HEK293T (cell line): ENCODE data around the gene CYP1A2.

Source experiments
- CTCF ChIA-PET: fragments of 350-600 bp; formaldehyde crosslinking; extraction: SDS; loops from one replicate; lab custom pipeline; 2021; ENCODE audit warnings: antibody characterized with exemption, inconsistent platforms; lab: Yijun Ruan, JAX
- POLR2A ChIA-PET: fragments of 350-600 bp; formaldehyde crosslinking; extraction: SDS; loops from one replicate; lab custom pipeline; 2020; ENCODE audit warnings: antibody characterized with exemption, inconsistent platforms; lab: Yijun Ruan, JAX
- DNase-seq: peaks from one replicate; pipeline ENCODE4 v3.0.0; 2012; ENCODE audit warnings: mixed read lengths; ENCODE audit errors: extremely low spot score
- ARNT ChIP-seq: fragments of 450-650 bp; IDR thresholded peaks from 2 replicates; pipeline ENCODE4 v1.6.1; 2017; ENCODE audit warnings: mild to moderate bottlenecking
- BHLHE40 ChIP-seq: fragments of 450-650 bp; IDR thresholded peaks from 2 replicates; pipeline ENCODE4 v1.6.1; 2016; ENCODE audit warnings: mild to moderate bottlenecking, moderate library complexity, borderline replicate concordance
- CTBP1 ChIP-seq: fragments of 450-650 bp; IDR thresholded peaks from 2 replicates; pipeline ENCODE4 v1.6.1; 2016; ENCODE audit warnings: borderline replicate concordance
- ELF4 ChIP-seq: fragments of 450-650 bp; IDR thresholded peaks from 2 replicates; pipeline ENCODE4 v1.6.1; 2017; ENCODE audit warnings: antibody characterized with exemption
- FOXA1 ChIP-seq: fragments of 450-650 bp; IDR thresholded peaks from 2 replicates; pipeline ENCODE4 v1.6.1; 2016; ENCODE audit warnings: mild to moderate bottlenecking
- FOXK2 ChIP-seq: fragments of 450-650 bp; IDR thresholded peaks from 2 replicates; pipeline ENCODE4 v1.6.1; 2016; ENCODE audit warnings: mild to moderate bottlenecking
- FOXM1 ChIP-seq: fragments of 450-650 bp; IDR thresholded peaks from 2 replicates; pipeline ENCODE4 v1.6.1; 2017; ENCODE audit warnings: mild to moderate bottlenecking, borderline replicate concordance
- HDGF ChIP-seq: fragments of 450-650 bp; IDR thresholded peaks from 2 replicates; pipeline ENCODE4 v1.6.1; 2017; ENCODE audit warnings: antibody characterized with exemption, borderline replicate concordance
- L3MBTL2 ChIP-seq: fragments of 450-650 bp; conservative IDR thresholded peaks from 2 replicates; pipeline ENCODE4 v1.6.1; 2016; ENCODE audit warnings: mild to moderate bottlenecking
- LEF1 ChIP-seq: fragments of 450-650 bp; IDR thresholded peaks from 2 replicates; pipeline ENCODE4 v1.6.1; 2017; ENCODE audit warnings: mild to moderate bottlenecking, borderline replicate concordance
- NFRKB ChIP-seq: fragments of 450-650 bp; IDR thresholded peaks from 2 replicates; pipeline ENCODE4 v1.6.1; 2016; ENCODE audit warnings: mild to moderate bottlenecking, moderate library complexity
- SP1 ChIP-seq: fragments of 450-650 bp; IDR thresholded peaks from 2 replicates; pipeline ENCODE4 v1.6.1; 2017
- SUZ12 ChIP-seq: fragments of 450-650 bp; IDR thresholded peaks from 2 replicates; pipeline ENCODE4 v1.6.1; 2016; ENCODE audit warnings: mild to moderate bottlenecking
- TARDBP ChIP-seq: fragments of 450-650 bp; IDR thresholded peaks from 2 replicates; pipeline ENCODE4 v1.6.1; 2016
- ZNF384 ChIP-seq: fragments of 450-650 bp; IDR thresholded peaks from 2 replicates; pipeline ENCODE4 v1.6.1; 2016
- TF ChIP-seq, protein P1 (sequence below): fragments of 450-650 bp; IDR thresholded peaks from 2 replicates; pipeline ENCODE4 v1.6.1; 2016

CYP1A2 gene

DNA sequence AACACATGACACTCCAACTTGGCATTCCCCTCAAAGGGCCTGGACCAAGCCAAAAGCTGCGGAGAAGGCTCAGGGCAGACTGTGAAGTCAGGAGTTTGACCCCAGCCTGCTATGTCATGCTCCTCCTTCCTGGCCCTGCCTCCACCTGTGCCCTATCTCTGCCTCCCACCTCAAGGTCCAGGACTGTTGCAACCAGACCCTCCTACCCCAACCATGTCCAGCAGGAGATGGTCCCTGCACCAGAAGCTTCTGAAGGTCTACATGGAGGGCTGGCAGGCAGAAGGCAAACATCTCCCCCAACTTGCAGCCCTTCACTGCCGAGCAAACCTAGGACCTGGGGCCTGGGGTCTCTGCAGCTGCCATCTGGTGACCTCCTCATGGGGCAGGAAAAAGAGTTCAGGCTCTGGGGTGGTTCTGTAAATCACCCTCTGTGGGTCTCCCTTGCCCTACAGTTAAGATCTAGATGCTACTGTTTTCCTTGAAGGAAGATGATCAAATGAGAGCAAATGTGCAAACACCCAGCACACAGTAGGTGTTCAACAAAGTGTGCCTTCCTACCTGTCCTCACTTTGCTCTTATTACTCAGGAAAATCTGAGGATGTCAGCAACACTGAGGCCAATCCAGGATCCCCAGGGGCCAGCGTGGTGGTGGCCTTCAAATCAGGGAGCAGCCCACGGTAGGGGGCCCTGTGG, 21.7 kb downstream of the CYP1A2 start:
- CTCF ChIA-PET = interaction anchor here (0.6 to 5.9 kb wide), 24 partner anchors 8 to 396 kb away, joined by 3 to 205 read pairs (median 6); partner anchors contain the start of genes CSK and CYP1A1
- no peak for DNase-seq
- POLR2A ChIA-PET = interaction anchor here (0.6 to 1.5 kb wide), 10 partner anchors 7 to 136 kb away, joined by 3 to 8 read pairs (median 4); partner anchors contain the start of genes CSK and ULK3
- TF ChIP-seq NFRKB (no peak), ZNF384 (no peak), FOXM1 (no peak), TARDBP (no peak), ELF4 (no peak), LEF1 (no peak), L3MBTL2 (no peak), HDGF (no peak), BHLHE40 (no peak)

DNA sequence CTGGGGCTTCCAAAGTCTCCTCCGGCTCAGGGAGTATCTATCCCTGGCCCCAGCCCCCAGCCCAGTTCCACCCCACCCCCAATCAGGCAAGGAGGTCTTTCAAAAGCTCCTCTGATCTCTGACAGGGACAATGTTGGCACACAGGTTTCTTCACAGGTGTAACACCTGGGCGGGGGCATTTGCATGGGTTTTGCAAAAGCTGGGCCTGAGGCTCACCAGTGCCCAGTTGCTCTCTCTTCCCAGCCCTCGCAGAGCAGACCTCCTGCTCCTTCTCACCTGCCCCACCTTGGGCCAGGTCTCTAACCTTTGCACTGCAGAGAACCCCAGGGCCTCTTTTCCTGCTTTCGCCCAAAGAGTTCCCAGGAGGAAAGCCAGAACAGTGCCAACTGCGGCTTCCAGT, 24.7 kb downstream of the CYP1A2 start:
- TF ChIP-seq BHLHE40 (no peak), SUZ12 (no peak), LEF1 (no peak), CTBP1 (no peak), ZNF384 (no peak), FOXM1 (no peak), ELF4 (no peak), ARNT (no peak), L3MBTL2 (no peak), NFRKB (no peak), FOXK2 (no peak), SP1 (no peak), FOXA1 (no peak), HDGF (no peak), TARDBP (no peak)
- TF ChIP-seq, protein P1, sequence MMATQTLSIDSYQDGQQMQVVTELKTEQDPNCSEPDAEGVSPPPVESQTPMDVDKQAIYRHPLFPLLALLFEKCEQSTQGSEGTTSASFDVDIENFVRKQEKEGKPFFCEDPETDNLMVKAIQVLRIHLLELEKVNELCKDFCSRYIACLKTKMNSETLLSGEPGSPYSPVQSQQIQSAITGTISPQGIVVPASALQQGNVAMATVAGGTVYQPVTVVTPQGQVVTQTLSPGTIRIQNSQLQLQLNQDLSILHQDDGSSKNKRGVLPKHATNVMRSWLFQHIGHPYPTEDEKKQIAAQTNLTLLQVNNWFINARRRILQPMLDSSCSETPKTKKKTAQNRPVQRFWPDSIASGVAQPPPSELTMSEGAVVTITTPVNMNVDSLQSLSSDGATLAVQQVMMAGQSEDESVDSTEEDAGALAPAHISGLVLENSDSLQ = no peak
- no peak for DNase-seq
- CTCF ChIA-PET = interaction anchor here (0.6 to 5.4 kb wide), 4 partner anchors 14 to 181 kb away, joined by 3 to 43 read pairs (median 4); no protein-coding TSS in a partner anchor
- POLR2A ChIA-PET = interaction anchor here (1.1 kb wide), 2 partner anchors 10 to 183 kb away, joined by 3 to 5 read pairs; partner anchors contain the start of gene RPP25

GRCh38 chr15:74773731-74774252, 25.1 kb downstream of the CYP1A2 start:
- CTCF ChIA-PET = interaction anchor here (1.0 kb wide), 1 partner anchor 14 kb away, joined by 4 read pairs; no protein-coding TSS in a partner anchor
- no peak for DNase-seq
- TF ChIP-seq NFRKB (no peak), FOXA1 (no peak), BHLHE40 (no peak), TARDBP (no peak), HDGF (no peak), SUZ12 (no peak), ZNF384 (no peak), CTBP1 (no peak), LEF1 (no peak), L3MBTL2 (no peak), FOXK2 (no peak), SP1 (no peak), ELF4 (no peak), ARNT (no peak), FOXM1 (no peak)
- TF ChIP-seq, protein P1 = no peak
- POLR2A ChIA-PET = interaction anchor here (1.1 to 1.2 kb wide), 3 partner anchors 10 to 183 kb away, joined by 3 to 5 read pairs (median 4); partner anchors contain the start of genes FAM219B and RPP25

DNA sequence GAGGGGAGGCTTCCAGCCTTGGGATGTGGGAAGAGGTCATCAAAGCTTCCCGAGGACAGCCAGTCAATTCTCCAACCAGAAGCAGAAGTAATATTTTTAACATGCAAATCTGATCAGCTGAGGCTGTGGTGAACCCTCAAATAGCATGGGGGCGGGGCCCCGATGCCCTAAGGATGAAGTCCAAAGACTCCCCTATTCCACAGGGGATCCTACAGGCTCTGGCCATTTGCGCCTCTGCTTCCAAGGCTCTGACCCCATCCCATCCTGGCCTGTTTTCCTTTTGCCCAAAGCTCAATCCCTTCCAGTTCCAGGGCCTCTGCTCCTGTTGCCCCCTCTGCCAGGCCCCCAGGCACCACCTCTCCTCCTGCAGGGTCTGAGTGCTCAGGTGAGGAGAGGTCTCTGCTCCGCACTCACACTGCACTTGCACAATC, 26.5 kb downstream of the CYP1A2 start:
- no peak for DNase-seq

GRCh38 chr15:74775894-74776293, 27.2 kb downstream of the CYP1A2 start:
- TF ChIP-seq ZNF384 (no peak), TARDBP (no peak), SUZ12 (no peak), SP1 (no peak), FOXA1 (no peak), ELF4 (no peak), HDGF (no peak), FOXM1 (0 out of 2 replicates have a peak, but pooled peaks have one; percentile 3)
- DNase-seq = no peak
- POLR2A ChIA-PET = interaction anchor here (1.2 kb wide), 1 partner anchor 15 kb away, joined by 4 read pairs; no protein-coding TSS in a partner anchor
- CTCF ChIA-PET = interaction anchor here (0.7 kb wide), 1 partner anchor 163 kb away, joined by 4 read pairs; no protein-coding TSS in a partner anchor

More for the DNA sequence above, 26.5 kb downstream of the CYP1A2 start:
- ChIA-PET POLR2A (no interaction called here), CTCF (no interaction called here)
- TF ChIP-seq L3MBTL2 (no peak), SP1 (no peak), FOXK2 (no peak), ELF4 (no peak), ARNT (no peak), HDGF (no peak)
